HCT116 (cell line): ENCODE results near the gene TSPAN3. TPM values are rescaled to one million over a fixed set of nuclear protein-coding genes. Genes with fewer than 3 reads are reported as not detected.

Experiments used
- ATAC-seq: fragments of 200-7000 bp; cut with Tn5 transposase; 2 replicates; pipeline ENCODE4 v1.9.1; 2020; ENCODE audit warnings: mild to moderate bottlenecking, moderate library complexity
- BruUV-seq: library from RNA; stranded (reverse); fragments of 400-500 nt; replicated peaks from 2 replicates; lab custom pipeline; 2021; lab: Mats Ljungman, UMichigan
- CTCF ChIA-PET: fragments of 300-600 bp; sonication (Branson Sonifier 250); formaldehyde crosslinking; loops from one replicate; lab custom pipeline; 2021; ENCODE audit warnings: antibody characterized with exemption; lab: Charles Lee
- POLR2A ChIA-PET: fragments of 300-600, 350-600 bp; sonication (Branson Sonifier 250); formaldehyde crosslinking; loops from one replicate; lab custom pipeline; 2021; ENCODE audit warnings: antibody characterized with exemption; lab: Charles Lee
- RAD21 ChIA-PET, 2 experiments: fragments of 300-600 bp; sonication (Branson Sonifier 250); formaldehyde crosslinking; loops; one replicate each; lab custom pipeline; 2023; ENCODE audit warnings: low total read pairs in 2 of 2; ENCODE audit not compliant: uncharacterized antibody in 2 of 2, unreplicated experiment in 2 of 2, low non-redundant PET in 1 of 2; lab: Charles Lee
- DNase-seq: peaks from one replicate; pipeline ENCODE4 v3.0.0-alpha.2; 2010; ENCODE audit warnings: low read depth, low spot score
- H2AFZ ChIP-seq: fragments of 200-600 bp; shearing (Covaris generic), sonication (generic); 2 replicates; pipeline ENCODE4 v1.6.1; 2017; ENCODE audit warnings: low read depth, mixed run types, mixed read lengths, antibody characterized with exemption, low read length; ENCODE audit not compliant: poor library complexity, severe bottlenecking
- H3K27ac ChIP-seq: 2 replicates; pipeline ENCODE4 v1.5.1; 2012; ENCODE audit warnings: low read depth, low read length
- H3K27me3 ChIP-seq: fragments of 200-600 bp; sonication (generic); 2 replicates; pipeline ENCODE4 v1.6.1; 2016; ENCODE audit warnings: mixed run types, low read length, mixed read lengths; ENCODE audit not compliant: insufficient read depth
- H3K36me3 ChIP-seq, 2 experiments: fragments of 200-500 bp in 1 of 2; fragments of 200-600 bp in 1 of 2; sonication (Bioruptor generic) in 1 of 2; sonication (generic) in 1 of 2; 2 replicates each; pipeline versions ENCODE4 v1.5.1 to v1.6.1; 2014 to 2016; ENCODE audit warnings: low read length in 2 of 2, inconsistent platforms in 1 of 2, mixed read lengths in 1 of 2, mixed run types in 1 of 2; ENCODE audit not compliant: insufficient read depth in 2 of 2, control insufficient read depth in 1 of 2
- H3K4me1 ChIP-seq, 2 experiments: fragments of 200-600 bp in 1 of 2; sonication (generic) in 1 of 2; 2 replicates each; pipeline versions ENCODE4 v1.5.1 to v1.6.1; 2012 to 2017; ENCODE audit warnings: low read length in 2 of 2, inconsistent platforms in 1 of 2, mild to moderate bottlenecking in 1 of 2, mixed read lengths in 1 of 2, mixed run types in 1 of 2, moderate library complexity in 1 of 2; ENCODE audit not compliant: insufficient read depth in 2 of 2, control insufficient read depth in 1 of 2
- H3K4me2 ChIP-seq: fragments of 200-600 bp; sonication (generic); 2 replicates; pipeline ENCODE4 v1.6.1; 2017; ENCODE audit warnings: mixed run types, low read length, mixed read lengths
- H3K4me3 ChIP-seq, 2 experiments: fragments of 200-600 bp in 1 of 2; sonication (generic) in 1 of 2; replicated peaks in 1 of 2; 2 replicates each; pipeline ENCODE4 v1.5.1; 2011 to 2016; ENCODE audit warnings: low read length in 2 of 2, control low read depth in 1 of 2, low read depth in 1 of 2, mild to moderate bottlenecking in 1 of 2, mixed read lengths in 1 of 2, mixed run types in 1 of 2
- H3K79me2 ChIP-seq: fragments of 200-600 bp; sonication (generic); 2 replicates; pipeline ENCODE4 v1.6.1; 2017; ENCODE audit warnings: mild to moderate bottlenecking, mixed run types, low read length, moderate library complexity, mixed read lengths; ENCODE audit not compliant: insufficient read depth
- H3K9ac ChIP-seq: fragments of 200-600 bp; sonication (generic); 2 replicates; pipeline ENCODE4 v1.6.1; 2016; ENCODE audit warnings: low read length, mixed read lengths
- H3K9me2 ChIP-seq: fragments of 200-600 bp; sonication (generic), shearing (Covaris generic); 2 replicates; pipeline ENCODE4 v1.6.1; 2017; ENCODE audit warnings: mixed run types, mild to moderate bottlenecking, moderate library complexity; ENCODE audit not compliant: insufficient read depth
- H3K9me3 ChIP-seq, 2 experiments: fragments of 200-500 bp in 1 of 2; fragments of 200-600 bp in 1 of 2; sonication (Bioruptor generic) in 1 of 2; sonication (generic) in 1 of 2; 2 replicates each; pipeline ENCODE4 v1.6.1; 2014 to 2017; ENCODE audit warnings: low read length in 2 of 2, mixed read lengths in 2 of 2, inconsistent platforms in 1 of 2, low read depth in 1 of 2, mild to moderate bottlenecking in 1 of 2, mixed run types in 1 of 2, moderate library complexity in 1 of 2; ENCODE audit not compliant: control insufficient read depth in 1 of 2, insufficient read depth in 1 of 2
- H4K20me1 ChIP-seq: fragments of 200-600 bp; sonication (generic), shearing (Covaris generic); 2 replicates; pipeline ENCODE4 v1.6.1; 2017; ENCODE audit warnings: mixed run types, mild to moderate bottlenecking, moderate library complexity; ENCODE audit not compliant: insufficient read depth
- CEBPB ChIP-seq: IDR thresholded peaks from 2 replicates; pipeline ENCODE4 v1.6.1; 2012; ENCODE audit warnings: low read depth
- CTCF ChIP-seq, 3 experiments: fragments of 200-600 bp in 1 of 3; sonication (generic) in 1 of 3; IDR thresholded peaks in 2 of 3; conservative IDR thresholded peaks in 1 of 3; 2 replicates each; pipeline ENCODE4 v1.5.1; 2012 to 2017; ENCODE audit warnings: low read depth in 2 of 3, low read length in 2 of 3, antibody characterized with exemption in 1 of 3, borderline replicate concordance in 1 of 3, control low read depth in 1 of 3, mild to moderate bottlenecking in 1 of 3, mixed read lengths in 1 of 3, mixed run types in 1 of 3, moderate library complexity in 1 of 3; ENCODE audit not compliant: insufficient read depth in 1 of 3
- EGR1 ChIP-seq: IDR thresholded peaks from 2 replicates; pipeline ENCODE4 v1.6.1; 2012; ENCODE audit warnings: low read depth
- ELF1 ChIP-seq: IDR thresholded peaks from 2 replicates; pipeline ENCODE4 v1.6.1; 2012; ENCODE audit warnings: low read depth, borderline replicate concordance
- EZH2 ChIP-seq: fragments of 200-600 bp; sonication (generic); IDR thresholded peaks from 2 replicates; pipeline ENCODE4 v1.6.1; 2017; ENCODE audit warnings: antibody characterized with exemption, mixed run types
- EZH2phosphoT487 ChIP-seq: fragments of 200-600 bp; IDR thresholded peaks from 2 replicates; pipeline ENCODE4 v1.6.1; 2018; ENCODE audit warnings: antibody characterized with exemption, borderline replicate concordance
- FOSL1 ChIP-seq: IDR thresholded peaks from 2 replicates; pipeline ENCODE4 v1.6.1; 2012; ENCODE audit warnings: low read depth
- MAX ChIP-seq: IDR thresholded peaks from 2 replicates; pipeline ENCODE4 v1.6.1; 2012
- POLR2A ChIP-seq: IDR thresholded peaks from 2 replicates; pipeline ENCODE4 v1.7.0; 2011; ENCODE audit warnings: borderline replicate concordance; ENCODE audit not compliant: insufficient read depth, insufficient read length; ENCODE audit errors: extremely low read depth
- POLR2AphosphoS5 ChIP-seq: IDR thresholded peaks from 2 replicates; pipeline ENCODE4 v1.6.1; 2011; ENCODE audit warnings: mild to moderate bottlenecking, low read depth, low read length, moderate library complexity
- RAD21 ChIP-seq: IDR thresholded peaks from 2 replicates; pipeline ENCODE4 v1.6.1; 2012; ENCODE audit warnings: low read depth, mild to moderate bottlenecking
- SIN3A ChIP-seq: IDR thresholded peaks from 2 replicates; pipeline ENCODE4 v1.6.1; 2012; ENCODE audit warnings: low read depth
- SP1 ChIP-seq: IDR thresholded peaks from 2 replicates; pipeline ENCODE4 v1.6.1; 2012; ENCODE audit warnings: low read depth
- SRF ChIP-seq: IDR thresholded peaks from 2 replicates; pipeline ENCODE4 v1.6.1; 2012; ENCODE audit warnings: low read depth
- ZBTB33 ChIP-seq: IDR thresholded peaks from 2 replicates; pipeline ENCODE4 v1.6.1; 2011; ENCODE audit warnings: mild to moderate bottlenecking, low read length, moderate library complexity; ENCODE audit not compliant: insufficient replicate concordance; ENCODE audit errors: extremely low read depth
- ZFX ChIP-seq: fragments of 450-650 bp; IDR thresholded peaks from 2 replicates; pipeline ENCODE4 v1.6.1; 2017
- ZNF274 ChIP-seq: fragments of 200-500 bp; sonication (Bioruptor generic); IDR thresholded peaks from 2 replicates; pipeline ENCODE4 v1.6.1; 2014; ENCODE audit warnings: mild to moderate bottlenecking, low read depth, low read length, inconsistent platforms
- intact Hi-C: fragments of 100-400 bp; cut with micrococcal nuclease; formaldehyde crosslinking; loops from 2 replicates; pipeline ENCODE4 v1.10.0; 2022
- total RNA-seq: library from RNA; stranded (reverse); gene quantifications from one replicate; pipeline ENCODE4 v1.2.1, GENCODE V29; 2021; ENCODE audit not compliant: unreplicated experiment

The TSPAN3 gene
- total RNA-seq, 1 experiment from 2014 or later, result 140 TPM

GRCh38 chr15:77076323-77076915 is 5.5 kb upstream of the TSPAN3 start:
- Histone ChIP-seq H3K79me2 (no peaks in the 10 kb centered on the region), H3K9me3 (no peaks in the 10 kb centered on the region), H3K4me2 (no peak overlapping the region), H3K27ac (no peak overlapping the region), H2AFZ (no peak overlapping the region), H4K20me1 (no peaks in the 10 kb centered on the region), H3K27me3 (no peaks in the 10 kb centered on the region), H3K36me3 (no peaks in the 10 kb centered on the region), H3K9me2 (no peaks in the 10 kb centered on the region), H3K9ac (no peak overlapping the region), H3K4me3 (no peak overlapping the region), H3K4me1 (peaks cover 0 to 1% of the 10 kb centered on the region in 2 experiments; a peak in 2 of 4 replicates)
- BruUV-seq, result no TSS peak
- no peak for ATAC-seq
- ChIA-PET POLR2A (no interaction called here), CTCF (no interaction called here), RAD21 (no interaction called here)
- intact Hi-C loops, result no loop called here
- no peak for TF ChIP-seq MAX
- no peak for TF ChIP-seq CEBPB
- TF ChIP-seq EZH2phosphoT487, result no peak
- TF ChIP-seq POLR2AphosphoS5, result no peak
- no peak for TF ChIP-seq ELF1
- no peak for TF ChIP-seq EGR1
- no peak for TF ChIP-seq CTCF (IDR thresholded peaks at IDR 0.05 in 2 of 3, conservative IDR thresholded peaks at IDR 0.05 in 1 of 3; ENCODE audit: borderline replicate concordance in 1 of 3, insufficient read depth in 1 of 3, low read depth in 2 of 3, low read length in 2 of 3)
- no peak for TF ChIP-seq SIN3A
- TF ChIP-seq EZH2, result no peak
- no peak for TF ChIP-seq RAD21
- TF ChIP-seq SRF, result no peak
- no peak for TF ChIP-seq ZFX
- no peak for TF ChIP-seq ZNF274
- TF ChIP-seq POLR2A, result no peak
- TF ChIP-seq FOSL1, result no peak
- TF ChIP-seq ZBTB33, result no peak
- TF ChIP-seq SP1, result no peak
- DNase-seq, result no peak
